HepG2 (cell line): Measurements from ENCODE around the gene ATRAID. TPM values are rescaled to one million over a fixed set of nuclear protein-coding genes. Genes with fewer than 3 reads are reported as not detected.

ENCODE experiments used
- EED ChIP-seq: sonication (generic); formaldehyde crosslinking; IDR thresholded peaks from 2 replicates; pipeline ENCODE4 v1.5.0; 2020; ENCODE audit warnings: mild to moderate bottlenecking, missing genetic modification reagents
- ELF4 ChIP-seq: sonication (generic); formaldehyde crosslinking; IDR thresholded peaks from 2 replicates; pipeline ENCODE4 v1.5.0; 2020; ENCODE audit warnings: missing genetic modification reagents, mild to moderate bottlenecking, moderate library complexity, borderline replicate concordance
- HIVEP1 ChIP-seq: sonication (generic); formaldehyde crosslinking; IDR thresholded peaks from 2 replicates; pipeline ENCODE4 v1.4.0; 2020; ENCODE audit warnings: mild to moderate bottlenecking, missing genetic modification reagents
- NR2C2 ChIP-seq: sonication (generic); formaldehyde crosslinking; IDR thresholded peaks from 2 replicates; pipeline ENCODE4 v1.4.0; 2020; ENCODE audit warnings: missing genetic modification reagents, mild to moderate bottlenecking, moderate library complexity, borderline replicate concordance
- PRDM10 ChIP-seq: sonication (generic); formaldehyde crosslinking; IDR thresholded peaks from 2 replicates; pipeline ENCODE4 v1.4.0; 2020; ENCODE audit warnings: low read depth, missing genetic modification reagents
- SAFB2 ChIP-seq: sonication (generic); formaldehyde crosslinking; IDR thresholded peaks from 2 replicates; pipeline ENCODE4 v1.5.1; 2020; ENCODE audit warnings: missing genetic modification reagents, low read depth, mild to moderate bottlenecking, borderline replicate concordance
- SMC3 ChIP-seq: IDR thresholded peaks from 2 replicates; pipeline ENCODE4 v1.6.1; 2011; ENCODE audit warnings: low read length, improper control_type of control experiment
- SOX6 ChIP-seq, 2 experiments: fragments of 450-650 bp in 1 of 2; sonication (generic) in 1 of 2; formaldehyde crosslinking in 1 of 2; IDR thresholded peaks; 2 replicates each; pipeline versions ENCODE4 v1.4.0 to v1.6.1; 2017 to 2020; ENCODE audit warnings: antibody characterized with exemption in 1 of 2, mild to moderate bottlenecking in 1 of 2, missing genetic modification reagents in 1 of 2
- SRSF1 ChIP-seq: fragments of 200-400 bp; formaldehyde crosslinking; optimal IDR thresholded peaks from 2 replicates; pipeline ENCODE3; 2017; ENCODE audit warnings: mild to moderate bottlenecking, low read depth, low read length, moderate library complexity
- TBX3 ChIP-seq: fragments of 450-650 bp; IDR thresholded peaks from 2 replicates; pipeline ENCODE4 v1.6.1; 2017; ENCODE audit warnings: antibody characterized with exemption, mild to moderate bottlenecking, inconsistent platforms, borderline replicate concordance
- YY1 ChIP-seq: IDR thresholded peaks from 2 replicates; pipeline ENCODE4 v1.6.1; 2011; ENCODE audit warnings: low read length, low read depth, moderate library complexity, mild to moderate bottlenecking; ENCODE audit not compliant: insufficient read depth, insufficient replicate concordance
- ZC3H13 ChIP-seq: sonication (generic); formaldehyde crosslinking; IDR thresholded peaks from 2 replicates; pipeline ENCODE4 v1.8.1; 2023; ENCODE audit warnings: mild to moderate bottlenecking, missing genetic modification reagents, moderate library complexity
- ZFP90 ChIP-seq: sonication (generic); formaldehyde crosslinking; IDR thresholded peaks from 2 replicates; pipeline ENCODE4 v1.8.0; 2022; ENCODE audit warnings: missing genetic modification reagents, mild to moderate bottlenecking, inconsistent platforms, borderline replicate concordance
- ZKSCAN5 ChIP-seq: sonication (generic); formaldehyde crosslinking; IDR thresholded peaks from 2 replicates; pipeline ENCODE4 v1.5.1; 2020; ENCODE audit warnings: mild to moderate bottlenecking, missing genetic modification reagents
- ZNF331 ChIP-seq: sonication (generic); formaldehyde crosslinking; IDR thresholded peaks from 2 replicates; pipeline ENCODE4 v1.4.0; 2020; ENCODE audit warnings: missing genetic modification reagents
- ZNF513 ChIP-seq: sonication (generic); formaldehyde crosslinking; conservative IDR thresholded peaks from 2 replicates; pipeline ENCODE4 v1.5.0; 2020; ENCODE audit warnings: missing genetic modification reagents
- ZNF556 ChIP-seq: sonication (generic); formaldehyde crosslinking; IDR thresholded peaks from 2 replicates; pipeline ENCODE4 v1.4.0; 2020; ENCODE audit warnings: mild to moderate bottlenecking, missing genetic modification reagents, borderline replicate concordance
- ZNF572 ChIP-seq: sonication (generic); formaldehyde crosslinking; IDR thresholded peaks from 2 replicates; pipeline ENCODE4 v1.5.1; 2020; ENCODE audit warnings: mild to moderate bottlenecking, missing genetic modification reagents
- ZNF674 ChIP-seq: sonication (generic); formaldehyde crosslinking; IDR thresholded peaks from 2 replicates; pipeline ENCODE4 v1.5.0; 2020; ENCODE audit warnings: low read depth, mild to moderate bottlenecking, missing genetic modification reagents
- ZNF777 ChIP-seq: sonication (generic); formaldehyde crosslinking; IDR thresholded peaks from 2 replicates; pipeline ENCODE4 v1.4.0; 2020; ENCODE audit warnings: missing genetic modification reagents
- ZNF879 ChIP-seq: sonication (generic); formaldehyde crosslinking; IDR thresholded peaks from 2 replicates; pipeline ENCODE4 v1.8.1; 2023; ENCODE audit warnings: missing genetic modification reagents
- polyA plus RNA-seq, 8 experiments: library from polyadenylated mRNA; depleted of rRNA in 3 of 8; stranded (reverse) in 7 of 8; unstranded in 1 of 8; fragments of >200 nt; fragmentation: Illumina TruSeq in 4 of 8; extraction: Trizol in 4 of 8; gene quantifications; 2 replicates each; pipeline versions ENCODE4 v1.2.1 to v1.2.3, GENCODE V29; 2011 to 2016; ENCODE audit warnings: low read depth in 4 of 8, missing spikeins in 1 of 8, mixed read lengths in 1 of 8; ENCODE audit not compliant: insufficient read depth in 1 of 8
- total RNA-seq, 5 experiments: library from RNA; depleted of rRNA; stranded (reverse); fragments of >200 nt; fragmentation: Illumina TruSeq; extraction: Trizol; gene quantifications; 2 replicates each; pipeline ENCODE4 v1.2.3, GENCODE V29; 2016; ENCODE audit warnings: low read depth in 1 of 5
- TF ChIP-seq, protein P1 (sequence below): sonication (generic); formaldehyde crosslinking; IDR thresholded peaks from 2 replicates; pipeline ENCODE4 v1.9.0; 2021; ENCODE audit warnings: missing genetic modification reagents, borderline replicate concordance
- TF ChIP-seq, protein P2 (sequence below): IDR thresholded peaks from 2 replicates; pipeline ENCODE4 v1.6.1; 2016; ENCODE audit warnings: missing genetic modification reagents, missing compliant biosample characterization

The ATRAID gene
- total and polyA plus RNA-seq, 2 of the 13 experiments (the other 11 are each of a cell fraction or from before 2014, with no cell fraction given) = 207 to 382 TPM

DNA sequence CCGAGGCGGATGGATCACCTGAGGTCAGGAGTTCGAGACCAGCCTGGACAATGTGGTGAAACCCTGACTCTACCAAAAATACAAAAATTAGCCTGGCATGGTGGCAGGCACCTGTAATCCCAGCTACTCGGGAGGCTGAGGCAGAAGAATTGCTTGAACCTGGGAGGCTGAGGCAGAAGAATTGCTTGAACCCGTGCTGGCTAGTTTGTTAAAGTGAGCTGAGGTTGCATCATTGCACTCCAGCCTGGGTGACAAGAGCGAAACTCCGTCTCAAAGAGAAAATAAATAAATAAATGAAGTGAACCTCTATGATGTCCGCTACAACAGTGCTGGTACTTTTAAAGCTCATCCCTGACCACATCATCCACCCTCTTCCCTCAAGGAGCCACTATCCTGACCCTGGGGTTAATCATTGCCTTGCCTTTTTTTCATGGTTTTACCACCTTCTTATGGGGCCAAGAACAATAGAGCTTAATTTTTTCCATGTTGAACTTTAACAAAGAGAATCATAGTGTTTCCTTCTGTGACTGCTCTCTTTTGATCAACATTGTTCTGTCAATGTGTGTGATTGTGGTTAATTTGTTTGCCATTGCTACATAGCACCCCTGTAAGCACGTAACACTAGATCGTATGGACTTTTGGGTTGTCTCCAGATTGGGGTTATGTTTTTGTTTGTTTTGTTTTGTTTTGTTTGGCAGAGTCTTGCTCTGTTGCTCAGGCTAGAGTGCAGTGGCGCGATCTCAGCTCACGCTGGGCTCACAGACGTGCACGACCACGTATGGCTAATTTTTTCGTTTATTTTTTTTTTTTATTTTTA, 17.1 kb upstream of the ATRAID start (continued):
- TF ChIP-seq, protein P1, sequence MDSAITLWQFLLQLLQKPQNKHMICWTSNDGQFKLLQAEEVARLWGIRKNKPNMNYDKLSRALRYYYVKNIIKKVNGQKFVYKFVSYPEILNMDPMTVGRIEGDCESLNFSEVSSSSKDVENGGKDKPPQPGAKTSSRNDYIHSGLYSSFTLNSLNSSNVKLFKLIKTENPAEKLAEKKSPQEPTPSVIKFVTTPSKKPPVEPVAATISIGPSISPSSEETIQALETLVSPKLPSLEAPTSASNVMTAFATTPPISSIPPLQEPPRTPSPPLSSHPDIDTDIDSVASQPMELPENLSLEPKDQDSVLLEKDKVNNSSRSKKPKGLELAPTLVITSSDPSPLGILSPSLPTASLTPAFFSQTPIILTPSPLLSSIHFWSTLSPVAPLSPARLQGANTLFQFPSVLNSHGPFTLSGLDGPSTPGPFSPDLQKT (CRISPR knock-in tag) = no peak
- TF ChIP-seq, protein P2, sequence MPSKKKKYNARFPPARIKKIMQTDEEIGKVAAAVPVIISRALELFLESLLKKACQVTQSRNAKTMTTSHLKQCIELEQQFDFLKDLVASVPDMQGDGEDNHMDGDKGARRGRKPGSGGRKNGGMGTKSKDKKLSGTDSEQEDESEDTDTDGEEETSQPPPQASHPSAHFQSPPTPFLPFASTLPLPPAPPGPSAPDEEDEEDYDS (CRISPR knock-in tag) = peak; percentile 54; the same call in 1 of the 2 replicates
- no peak for TF ChIP-seq ZFP90 (CRISPR knock-in tag)
- no peak for TF ChIP-seq ZNF556 (CRISPR knock-in tag)
- TF ChIP-seq TBX3 = peak; percentile 95
- no peak for TF ChIP-seq YY1
- 0 out of 2 replicates have a peak, but pooled peaks have one; percentile 35 for TF ChIP-seq PRDM10 (CRISPR knock-in tag)
- TF ChIP-seq ZNF331 (CRISPR knock-in tag) = no peak
- TF ChIP-seq ZKSCAN5 (CRISPR knock-in tag) = no peak
- no peak for TF ChIP-seq SAFB2 (CRISPR knock-in tag)
- no peak for TF ChIP-seq ZNF777 (CRISPR knock-in tag)
- no peak for TF ChIP-seq ZC3H13 (CRISPR knock-in tag)
- TF ChIP-seq ZNF572 = no peak
- TF ChIP-seq ZNF674 (CRISPR knock-in tag) = no peak
- no peak for TF ChIP-seq ZNF879
- TF ChIP-seq SOX6 (IDR thresholded peaks at IDR 0.05) = no peak
- peak; percentile 93 for TF ChIP-seq SOX6 (CRISPR knock-in tag; IDR thresholded peaks at IDR 0.05)
- TF ChIP-seq SRSF1 = no peak
- TF ChIP-seq SMC3 = peak; percentile 13; the same call in 1 of the 2 replicates
- TF ChIP-seq ELF4 (CRISPR knock-in tag) = no peak
- no peak for TF ChIP-seq HIVEP1 (CRISPR knock-in tag)
- no peak for TF ChIP-seq ZNF513 (CRISPR knock-in tag)
- no peak for TF ChIP-seq NR2C2 (CRISPR knock-in tag)
- no peak for TF ChIP-seq EED (CRISPR knock-in tag)
